CD4-positive, alpha-beta T cell treated with Interleukin-4 for 4 hours (primary cell): ENCODE measurements around the gene FEM1B.

ENCODE experiments used
- DNase-seq: peaks from one replicate; pipeline ENCODE4 v3.0.0-alpha.2; 2020

The FEM1B gene

DNA sequence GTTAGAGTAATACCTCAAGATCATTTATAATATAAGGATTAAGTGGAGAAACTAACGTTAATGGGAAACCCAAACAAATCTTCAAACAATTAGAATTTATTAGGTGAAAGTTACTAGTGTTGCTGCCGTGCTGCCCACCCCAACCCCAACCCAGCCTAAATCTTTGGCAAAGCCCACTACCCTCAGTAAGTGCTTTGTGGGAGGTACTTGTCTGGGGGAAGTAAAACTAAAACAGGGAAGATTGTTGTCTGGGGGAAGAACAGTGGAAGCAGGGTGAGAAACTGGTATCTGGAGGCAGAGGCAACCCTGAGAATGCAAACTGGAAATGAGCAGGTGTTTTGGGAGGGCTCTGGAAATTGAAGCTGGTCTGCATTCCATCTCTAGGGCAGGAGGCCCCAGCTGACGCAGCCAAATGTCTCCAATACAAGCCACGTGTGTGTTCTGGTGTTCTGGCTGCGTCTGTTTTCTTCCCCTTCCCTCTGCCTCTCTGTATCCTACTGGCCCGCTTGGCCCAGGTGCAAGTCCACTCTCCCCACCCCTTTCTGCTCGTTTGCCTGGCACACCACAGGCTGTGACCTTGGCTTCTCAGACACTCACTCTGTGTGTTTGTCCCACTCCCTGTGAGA lies 32.7 kb downstream of the FEM1B start:
- no peak for DNase-seq

DNA sequence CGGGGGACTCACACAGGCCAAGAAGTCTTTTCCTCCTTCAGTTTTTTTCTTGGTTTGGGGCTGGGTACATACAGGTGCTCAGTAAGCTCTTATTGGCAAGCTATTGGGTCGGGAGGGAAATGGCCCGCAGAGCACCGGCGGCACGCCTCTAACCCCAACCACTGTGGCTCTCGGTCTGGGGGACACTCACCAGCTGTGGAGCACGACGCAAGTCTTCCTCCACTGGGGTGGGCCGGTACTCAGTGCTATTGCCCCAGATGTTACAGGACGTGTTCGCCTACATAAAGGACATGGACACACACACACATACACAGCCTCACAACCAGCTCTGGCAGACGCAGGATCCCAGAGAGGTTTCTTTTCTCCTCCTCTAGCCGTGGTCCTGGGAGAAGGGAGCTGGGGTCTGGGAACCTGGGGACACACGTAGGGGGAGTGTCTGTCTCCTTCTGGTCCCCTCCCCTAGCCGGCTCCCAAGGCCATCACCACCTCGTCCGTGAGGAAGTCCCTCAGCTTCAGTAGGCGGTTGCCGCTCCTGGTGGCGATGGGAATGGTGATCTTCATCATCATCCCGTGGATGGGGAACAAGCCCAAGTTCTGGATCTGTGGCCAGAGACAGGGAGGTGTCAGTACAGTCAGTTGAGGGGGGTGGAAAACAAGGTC lies 33.4 kb downstream of the FEM1B start:
- DNase-seq = no peak

DNA sequence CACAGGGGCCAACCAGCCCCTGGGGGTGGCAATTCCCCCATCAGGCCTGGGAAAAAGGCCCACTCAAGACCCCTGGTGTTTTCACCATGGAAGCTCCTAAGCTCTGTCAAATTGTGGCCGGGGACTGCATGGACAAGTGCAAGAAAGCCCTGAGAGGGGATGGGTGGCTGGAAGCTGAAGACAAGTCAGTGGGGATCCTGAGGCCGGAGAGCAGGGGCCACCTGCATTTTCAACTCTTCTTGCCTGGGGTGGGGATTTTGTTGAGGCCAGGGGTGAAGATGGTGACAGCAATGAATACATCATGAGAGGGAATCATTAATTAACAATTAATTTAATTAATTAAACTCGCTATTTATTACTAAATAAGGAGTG lies 33.9 kb downstream of the FEM1B start:
- no peak for DNase-seq

DNA sequence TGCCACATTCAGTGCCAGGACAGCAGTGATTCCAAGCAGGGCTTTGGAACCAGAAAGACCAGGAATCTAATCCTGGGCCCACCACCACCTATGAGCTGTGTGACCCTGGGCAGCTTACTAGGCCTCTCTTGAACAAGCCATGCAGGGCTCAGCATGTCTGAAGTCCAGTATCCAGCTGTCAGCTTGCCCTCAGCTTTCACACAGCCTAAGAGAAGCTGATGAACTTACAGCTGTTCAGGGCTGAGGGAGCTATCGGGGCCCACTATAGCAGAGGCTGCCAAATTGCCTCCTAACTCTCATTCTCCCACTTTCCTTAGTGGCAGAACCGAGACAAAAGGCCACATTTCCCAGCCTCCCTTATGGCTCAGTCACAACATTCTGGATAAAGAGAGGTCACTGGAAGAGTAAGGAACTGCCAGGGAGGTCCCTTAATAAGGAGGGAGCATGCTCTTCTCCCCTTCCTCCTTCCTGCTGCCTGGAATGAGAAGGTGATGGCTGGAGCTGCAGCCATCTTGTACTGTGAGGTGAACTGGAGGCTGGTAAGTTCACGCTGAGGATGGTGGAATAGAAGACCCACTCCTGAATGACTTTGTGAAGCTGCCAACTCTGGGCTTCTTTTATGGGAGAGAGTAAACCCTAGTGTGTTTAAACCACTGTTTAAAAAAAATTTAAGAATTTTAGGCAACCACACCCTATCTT lies 34.5 kb downstream of the FEM1B start:
- no peak for DNase-seq

DNA sequence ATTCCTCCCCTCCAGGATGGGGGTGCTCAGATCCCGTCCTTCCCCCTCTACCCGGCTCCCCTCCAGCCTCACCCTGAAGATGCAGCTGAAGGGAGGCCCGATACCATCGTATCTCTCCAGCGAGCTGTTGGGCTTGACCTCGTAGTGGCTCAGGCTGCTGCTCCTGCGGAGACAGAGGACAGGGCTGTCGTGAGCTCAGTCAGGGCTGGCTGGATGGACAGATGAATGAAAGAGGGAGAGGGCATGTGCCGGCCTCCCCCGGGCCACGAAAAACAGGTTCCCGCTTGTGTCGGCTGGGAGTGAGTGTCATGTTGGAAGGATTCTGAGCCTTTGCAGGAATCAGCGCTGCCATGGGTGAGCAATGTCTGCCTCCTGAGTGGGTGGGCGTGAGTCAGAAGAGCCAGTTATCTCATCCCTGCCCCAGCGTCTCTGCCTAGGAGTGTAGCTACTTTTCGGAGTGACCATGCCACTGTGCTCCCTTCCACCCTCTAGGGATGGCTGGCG lies 35.2 kb downstream of the FEM1B start:
- DNase-seq = no peak

DNA sequence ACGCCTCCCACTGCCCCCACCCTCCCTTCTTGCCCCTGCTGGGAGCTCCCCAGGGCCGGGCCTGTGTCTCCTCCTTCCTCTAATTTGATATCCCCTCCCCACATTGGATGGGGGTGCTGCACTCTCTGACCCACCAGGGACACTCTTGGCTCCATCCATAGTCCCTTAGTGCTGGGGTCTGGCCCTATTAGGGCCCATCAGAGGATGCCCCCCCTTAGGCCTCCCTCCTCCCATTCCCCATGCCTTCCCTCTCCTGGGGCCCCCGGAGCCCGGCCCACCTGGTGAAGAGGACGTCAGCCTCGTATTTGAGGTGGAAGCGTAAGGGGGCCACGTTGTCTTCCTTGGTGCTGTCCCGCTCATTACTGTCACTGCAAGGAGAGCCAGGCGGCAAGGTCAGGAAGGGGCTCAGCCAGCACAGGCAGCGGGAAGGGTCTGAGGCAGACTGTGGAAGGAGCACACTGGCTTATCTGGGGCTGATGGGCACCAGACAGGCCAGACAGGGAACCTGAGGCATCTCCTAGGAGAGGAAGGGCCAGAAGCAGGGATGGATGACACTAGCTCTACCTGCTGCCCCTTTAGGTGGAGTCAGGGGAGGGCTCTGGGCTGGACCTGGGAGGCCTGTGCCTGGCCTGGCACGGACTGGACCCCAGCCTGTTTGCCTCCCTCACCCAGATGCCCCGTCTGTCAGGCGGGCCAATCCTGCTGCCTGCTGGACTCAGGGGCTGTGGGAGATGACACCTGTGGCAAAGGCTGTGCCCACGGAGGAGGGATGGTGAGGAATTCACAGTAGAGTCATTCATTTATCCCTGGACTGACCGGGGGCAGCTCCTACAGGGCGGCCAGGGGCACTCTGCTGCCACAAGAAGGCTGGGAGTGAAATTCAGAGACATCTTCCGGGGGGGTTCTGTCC lies 36.2 kb downstream of the FEM1B start:
- DNase-seq = no peak

DNA sequence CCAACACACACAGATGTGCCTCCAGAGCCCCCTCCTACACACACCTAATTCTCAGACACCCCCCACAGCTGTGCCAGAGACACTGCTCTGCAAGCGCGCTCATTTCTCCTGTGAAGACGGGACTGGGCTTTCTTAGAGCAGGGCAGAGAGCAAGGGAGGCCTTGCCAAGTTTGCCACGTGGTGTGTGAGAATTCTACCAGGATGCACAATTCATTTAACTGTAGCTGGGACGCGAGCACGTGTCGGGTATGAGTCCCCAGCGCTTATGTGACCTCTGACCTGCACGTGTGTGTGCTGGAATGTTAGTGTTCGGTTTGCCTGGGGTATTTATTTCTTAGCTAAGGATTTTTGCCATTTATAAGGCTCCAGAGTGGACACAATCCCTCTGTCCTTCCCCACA lies 37.0 kb downstream of the FEM1B start:
- no peak for DNase-seq

DNA sequence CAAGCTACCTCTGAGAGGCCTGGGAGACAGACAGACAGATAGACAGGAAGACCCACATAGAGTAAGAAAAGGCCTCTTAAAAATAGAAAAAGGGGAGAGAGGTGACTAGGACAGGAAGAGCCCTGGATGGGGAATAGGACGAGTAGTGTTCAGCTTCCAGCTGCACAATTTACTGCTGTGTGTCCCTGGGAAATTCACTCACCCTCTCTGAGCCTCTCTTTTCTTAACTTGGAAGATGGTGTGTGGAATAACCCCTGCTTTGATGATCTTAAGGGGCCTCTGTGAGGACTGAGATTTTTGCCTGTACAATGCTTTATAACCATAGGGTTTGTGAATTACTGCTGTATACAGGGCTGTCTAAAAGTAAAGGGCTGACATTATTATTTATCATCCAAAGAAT lies 37.5 kb downstream of the FEM1B start:
- DNase-seq = no peak

DNA sequence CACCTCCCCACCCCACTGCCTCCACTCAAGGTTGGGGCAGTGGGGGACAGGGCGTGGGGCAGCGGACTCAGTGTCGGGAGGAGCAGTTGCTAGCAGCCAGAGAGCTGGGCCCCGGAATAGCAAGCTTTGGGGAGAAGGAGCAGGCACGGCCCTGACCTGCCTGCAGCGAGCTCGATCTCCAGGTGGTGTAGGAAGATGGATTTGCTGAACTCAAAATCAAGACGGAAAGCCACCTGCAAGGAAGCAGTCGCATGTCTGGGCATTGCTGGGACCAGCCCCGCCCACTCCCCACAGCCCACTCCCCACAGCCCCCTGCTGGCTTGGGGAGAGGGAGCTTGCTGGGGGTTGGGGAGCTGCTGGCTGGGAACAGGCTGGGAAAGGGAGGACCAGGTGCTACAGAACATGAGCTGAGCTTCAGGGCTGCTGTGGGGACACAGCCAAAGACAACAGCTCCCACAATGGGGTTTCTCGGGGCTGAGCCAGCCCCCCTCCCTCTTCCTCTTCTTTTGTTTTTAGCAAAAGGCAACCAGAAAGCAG lies 38.0 kb downstream of the FEM1B start:
- DNase-seq = no peak

DNA sequence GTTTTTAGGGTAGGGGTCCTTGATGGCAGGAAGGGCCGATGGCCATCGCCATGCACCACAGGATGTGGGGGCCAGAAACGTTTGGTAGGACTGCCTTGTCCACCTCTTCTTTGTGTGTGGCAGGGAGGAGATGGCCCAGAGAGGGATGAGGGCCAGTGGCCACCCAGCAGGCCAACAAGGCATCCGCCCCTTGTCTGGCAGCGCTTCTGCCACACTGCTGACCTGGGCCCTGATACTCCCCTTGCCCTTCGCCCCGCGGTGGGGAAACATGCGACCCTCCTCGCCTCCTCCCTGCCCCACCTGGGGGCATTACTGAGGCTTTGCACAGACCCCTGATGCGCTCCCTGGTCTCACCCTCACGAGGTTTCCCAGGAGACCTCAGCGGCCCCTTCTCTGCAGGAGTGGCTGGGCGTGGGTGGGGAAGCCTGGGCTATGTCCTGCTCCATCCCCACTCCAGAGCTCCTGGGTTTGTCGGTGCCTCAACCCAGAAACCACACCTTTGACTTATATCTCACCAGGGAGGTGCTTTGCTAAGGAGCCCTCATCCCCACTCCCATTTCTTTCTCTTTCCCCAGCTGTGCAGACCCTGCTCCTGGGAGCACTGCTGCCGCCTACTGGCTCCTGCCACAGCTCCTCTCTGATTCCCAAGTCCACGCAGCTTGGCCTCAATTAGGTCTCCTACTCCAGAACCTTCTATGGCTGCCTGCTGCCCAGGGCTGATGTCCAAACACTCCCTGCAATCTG lies 38.7 kb downstream of the FEM1B start:
- DNase-seq = no peak

DNA sequence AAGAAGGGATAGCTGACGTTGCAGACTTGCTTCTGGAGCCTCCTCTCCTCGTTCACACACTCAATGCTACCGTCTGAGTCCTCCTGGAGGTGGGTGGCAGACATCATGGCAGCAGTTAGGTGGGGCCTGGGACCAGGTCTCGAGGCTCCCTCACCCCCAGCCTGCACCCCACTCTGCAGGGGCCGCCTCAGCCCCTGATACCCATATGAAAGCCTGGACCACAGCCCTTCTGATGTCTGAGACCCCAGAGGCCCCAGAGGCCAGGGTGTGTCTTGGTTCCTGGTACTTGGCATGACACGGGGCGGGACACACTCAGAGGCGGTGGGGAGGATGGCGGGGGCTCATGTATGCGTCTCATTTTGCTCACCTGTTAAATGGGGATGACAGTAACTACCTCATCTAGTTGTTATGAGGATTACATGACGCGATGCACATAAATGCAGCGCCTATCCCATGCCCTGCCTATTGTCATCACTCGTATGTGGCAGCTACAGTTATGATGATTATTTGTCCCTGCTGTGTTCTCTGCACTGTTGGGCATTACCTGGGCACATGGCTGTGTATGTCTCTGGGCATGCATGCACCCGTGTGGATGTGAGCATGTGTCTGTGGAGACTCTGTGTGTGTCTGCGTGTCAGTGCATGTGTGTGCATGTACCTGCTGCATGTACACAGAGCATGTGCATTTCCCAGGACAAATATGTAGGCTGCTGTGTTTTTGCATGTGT lies 39.9 kb downstream of the FEM1B start:
- DNase-seq = no peak

DNA sequence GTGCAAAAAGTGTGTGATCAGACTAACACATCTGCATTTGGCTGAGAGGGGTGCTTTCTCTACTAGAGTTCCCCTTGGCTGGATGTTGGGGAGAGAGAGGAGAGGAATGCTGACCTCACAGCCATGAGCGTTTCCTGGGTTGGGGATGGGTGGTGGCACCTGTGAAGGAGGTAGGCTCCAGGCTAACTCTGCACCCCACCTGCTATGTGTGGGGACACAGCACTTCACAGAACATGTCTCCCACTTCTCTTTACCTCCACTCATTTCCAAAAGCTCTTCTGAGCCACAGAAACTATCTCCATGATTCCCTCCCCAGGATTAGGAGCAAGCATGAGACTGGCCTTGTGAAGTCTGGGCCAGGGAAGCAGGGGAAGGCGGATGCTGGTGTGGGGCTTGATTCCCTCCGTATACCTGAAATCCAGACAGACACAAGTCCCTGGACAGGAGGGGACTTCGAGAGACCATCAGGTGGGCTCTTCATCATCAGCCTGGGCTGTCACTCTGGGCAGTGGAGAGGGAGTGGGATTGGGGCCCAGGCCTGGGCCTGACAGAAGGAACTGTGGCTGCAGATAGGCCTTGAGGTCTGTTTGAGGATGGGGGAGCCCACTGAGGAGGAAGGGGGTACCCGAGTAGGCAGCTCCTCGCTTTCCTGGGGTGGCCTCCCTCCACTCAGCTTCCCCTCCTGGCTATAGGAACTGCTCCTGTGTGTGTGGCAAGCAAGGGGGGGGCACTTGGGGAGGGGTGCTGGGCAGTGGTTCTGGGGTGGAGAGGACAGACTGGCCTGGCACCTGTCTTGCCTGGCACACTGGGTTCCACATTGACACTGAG lies 40.7 kb downstream of the FEM1B start:
- DNase-seq = no peak

DNA sequence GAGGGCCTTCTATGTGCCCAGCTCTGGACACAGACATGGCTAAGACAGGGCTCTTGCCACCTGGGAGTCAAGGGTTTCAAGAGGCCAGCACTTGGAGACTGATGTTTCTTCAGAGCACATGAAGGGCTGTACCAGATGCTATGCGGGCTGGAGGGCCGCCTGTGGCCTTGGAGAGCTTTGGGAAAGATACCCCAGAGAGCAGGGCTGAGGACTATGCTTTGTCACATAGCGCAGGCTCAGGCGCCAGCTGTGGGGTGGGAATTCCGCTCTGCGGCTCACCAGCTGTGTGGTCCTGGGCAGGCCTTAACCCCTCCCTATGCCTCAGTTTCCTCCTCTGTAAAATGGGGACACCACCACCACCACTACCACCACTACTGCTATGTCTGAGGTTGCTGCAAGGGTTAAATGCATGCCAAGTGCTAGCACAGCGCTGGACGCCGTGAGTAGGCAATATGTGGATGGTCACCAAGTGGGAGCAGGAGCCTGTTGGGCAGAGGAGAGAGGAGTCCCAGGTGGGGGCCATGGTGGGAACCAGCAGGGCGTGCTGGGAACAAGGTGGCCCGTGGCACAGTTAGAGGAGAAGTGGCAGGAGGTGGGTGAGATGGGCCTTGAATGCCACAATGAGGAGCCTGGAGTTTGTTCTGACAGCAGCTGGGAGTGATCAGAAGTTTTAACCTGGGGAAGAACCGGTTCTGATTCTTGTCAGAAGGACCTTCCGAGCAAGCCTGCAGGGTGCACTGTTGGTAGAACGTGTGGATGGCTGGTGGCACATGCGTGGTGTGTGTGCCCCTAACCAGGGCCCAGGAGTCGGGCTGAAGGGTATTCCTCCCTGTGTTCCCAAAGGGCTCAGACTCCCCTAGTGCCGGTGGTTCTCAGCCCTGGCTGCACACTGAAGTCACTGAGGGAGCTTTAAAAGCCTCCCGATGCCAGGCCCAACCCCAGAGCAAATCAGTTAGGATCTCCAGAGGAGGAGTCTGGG lies 41.7 kb downstream of the FEM1B start:
- no peak for DNase-seq

DNA sequence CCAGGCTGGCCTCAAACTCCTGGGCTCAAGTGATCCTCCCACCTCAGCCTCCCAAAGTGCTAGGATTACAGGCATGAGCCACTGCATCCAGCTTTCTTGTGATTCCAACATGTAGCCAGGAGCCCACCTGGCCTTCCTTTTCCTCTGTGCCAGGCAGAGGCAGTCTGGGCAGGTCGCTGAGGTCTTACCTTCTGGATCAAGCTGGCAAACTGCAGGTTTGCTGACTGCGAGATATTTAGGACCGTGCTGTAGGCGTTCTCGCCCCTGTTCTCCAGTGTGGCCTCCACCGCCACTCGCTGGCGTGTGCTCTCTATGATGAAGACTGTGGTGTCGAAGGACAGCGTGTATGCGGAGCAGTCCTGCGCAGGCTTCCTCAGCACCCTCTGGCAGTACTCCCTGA lies 42.5 kb downstream of the FEM1B start:
- no peak for DNase-seq

DNA sequence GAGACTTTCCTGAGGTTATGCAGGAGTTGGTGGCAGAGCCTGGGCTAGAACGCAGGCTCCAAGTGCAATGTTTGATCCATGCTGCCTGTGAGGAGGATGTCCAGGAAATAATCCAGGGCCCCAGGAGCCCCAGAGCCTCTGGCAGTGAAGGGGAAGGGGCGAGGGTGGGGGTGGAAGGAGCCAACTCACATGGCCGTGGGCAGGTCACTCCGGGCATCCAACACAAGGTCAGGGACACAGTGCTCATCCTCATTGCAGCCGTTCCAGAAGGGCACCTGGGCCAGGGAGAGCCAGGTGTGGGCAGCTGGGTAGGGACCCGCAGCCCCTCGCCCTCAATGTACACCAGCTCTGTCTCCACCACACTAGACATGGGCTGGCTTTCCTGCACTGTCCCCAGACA lies 43.7 kb downstream of the FEM1B start:
- DNase-seq = no peak

DNA sequence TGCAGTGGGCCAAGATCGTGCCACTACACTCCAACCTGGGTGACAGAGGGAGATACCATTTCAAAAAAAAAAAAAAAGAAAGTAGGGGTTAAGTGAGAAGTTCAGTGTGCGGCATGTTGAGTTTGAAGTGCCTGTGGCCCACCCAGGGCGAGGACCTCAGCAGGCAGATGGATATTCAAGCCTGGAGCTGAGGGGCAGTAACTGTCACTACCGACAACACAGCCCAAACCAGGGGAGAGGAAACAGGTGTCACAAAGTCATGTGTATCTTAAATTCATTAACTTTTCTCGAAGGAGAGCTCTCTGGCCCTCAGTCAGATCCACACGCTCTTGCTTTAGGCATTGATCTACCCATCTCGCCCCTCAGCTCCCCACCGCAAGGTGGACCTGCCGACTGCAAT lies 45.3 kb downstream of the FEM1B start:
- no peak for DNase-seq

DNA sequence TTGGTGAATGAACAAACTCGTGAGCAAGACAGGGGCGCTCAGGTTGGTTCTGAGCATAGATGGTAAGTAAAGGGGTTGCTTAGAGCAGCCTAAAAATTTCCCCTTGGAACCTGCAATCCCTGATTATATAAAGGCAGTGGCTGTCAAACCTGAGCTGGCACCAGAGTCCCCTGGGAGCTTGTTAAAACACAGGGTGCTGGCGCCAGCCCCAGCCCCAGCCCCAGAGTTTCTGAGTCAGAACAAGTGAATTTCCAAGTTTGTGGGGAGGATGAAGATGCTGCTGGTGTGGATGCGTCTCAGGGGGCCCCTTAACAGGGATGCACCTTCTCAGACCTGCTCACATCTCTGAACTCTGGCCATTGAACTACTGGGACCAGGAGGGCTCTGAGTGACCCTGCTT lies 48.2 kb downstream of the FEM1B start:
- DNase-seq = no peak

DNA sequence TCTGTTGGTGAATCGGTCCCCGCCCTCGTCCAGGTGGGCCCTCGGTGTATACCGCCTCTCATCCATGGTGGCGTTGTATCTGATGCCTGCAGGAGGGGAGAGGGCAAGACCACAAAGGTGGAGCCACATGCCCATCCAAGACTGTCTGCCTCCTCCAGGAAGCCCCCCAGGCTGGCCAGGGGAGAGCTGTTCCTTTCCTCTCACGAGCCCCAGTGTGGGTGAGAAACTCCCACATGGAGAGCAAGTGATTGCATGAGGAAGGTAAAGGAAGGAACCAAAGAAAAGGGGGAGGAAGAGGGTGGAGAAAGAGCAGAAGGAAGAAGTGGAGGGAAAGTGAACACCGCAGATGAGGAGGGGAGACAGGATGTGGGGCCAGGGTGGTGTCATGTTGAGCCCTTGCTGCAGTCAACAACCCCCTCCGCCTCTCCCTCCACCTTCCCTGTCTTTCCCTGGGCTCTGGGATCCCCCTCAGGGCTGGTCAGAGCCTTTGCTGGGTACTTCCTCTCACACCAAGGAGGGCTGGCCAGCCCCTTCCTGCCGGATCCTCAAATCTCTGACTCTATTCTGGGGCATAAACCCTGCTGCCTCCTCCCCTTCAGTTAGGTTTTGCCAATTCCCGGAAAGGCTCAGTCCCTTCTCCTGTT lies 49.3 kb downstream of the FEM1B start:
- no peak for DNase-seq

DNA sequence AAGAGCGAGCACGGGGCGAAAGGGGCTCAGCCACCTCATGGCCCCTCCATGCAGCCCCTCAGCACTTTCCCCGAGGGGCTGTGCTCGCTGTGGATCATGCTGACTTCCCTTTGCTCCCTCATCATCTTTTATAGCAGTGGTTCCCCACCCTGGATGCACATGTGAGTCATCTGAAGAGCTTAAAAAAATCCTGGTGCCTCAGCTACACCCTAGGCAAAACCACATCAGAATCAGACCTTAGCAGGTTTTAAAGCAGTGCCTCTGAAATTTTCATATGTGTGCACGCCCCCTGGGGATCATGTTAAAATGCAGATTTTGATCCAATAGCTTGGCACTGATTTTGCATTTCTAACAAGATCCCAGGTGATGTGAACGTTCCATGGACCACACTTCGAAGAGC lies 50.9 kb downstream of the FEM1B start:
- DNase-seq = no peak
